HT1080 (cell line): ENCODE measurements around the gene FICD. TPM values are rescaled to one million over a fixed set of nuclear protein-coding genes. Genes with fewer than 3 reads are reported as not detected.
A peak's percentile ranks its signal among the peaks of the same experiment; 100 is the strongest.
"Not testable (repeated sequence)": the region's sequence is repeated elsewhere in the genome, so short reads cannot be mapped to it uniquely, and the experiment has no call there.

Experiments
- DNase-seq: peaks from one replicate; pipeline ENCODE4 v3.0.0-alpha.2; 2015; ENCODE audit warnings: low read depth
- total RNA-seq: library from RNA; depleted of rRNA; stranded (reverse); fragments of >200 nt; shearing (Covaris generic); gene quantifications from 2 replicates; pipeline ENCODE4 v1.2.3, GENCODE V29; 2014

Gene FICD
- total RNA-seq, 1 experiment from 2014 or later, result 5.3 TPM

GRCh38 chr12:108531929-108532848, 17.1 kb downstream of the FICD start:
- DNase-seq, result no peak

GRCh38 chr12:108538146-108538545, 23.1 kb downstream of the FICD start:
- DNase-seq, result no peak

- DNase-seq, result no peak
Observed at GRCh38 chr12:108538616-108539195, 23.6 kb downstream of the FICD start.

GRCh38 chr12:108542320-108542719, 27.2 kb downstream of the FICD start:
- DNase-seq, result no peak

GRCh38 chr12:108543652-108544051, 28.6 kb downstream of the FICD start:
- DNase-seq, result no peak

- no peak for DNase-seq
Observed at GRCh38 chr12:108547686-108548085, 32.6 kb downstream of the FICD start.

- no peak for DNase-seq
Observed at GRCh38 chr12:108548954-108549521, 34.0 kb downstream of the FICD start.

- no peak for DNase-seq
Observed at GRCh38 chr12:108551535-108551934, 36.5 kb downstream of the FICD start.

GRCh38 chr12:108553799-108554198, 38.7 kb downstream of the FICD start:
- DNase-seq, result no peak

- not testable (repeated sequence) for DNase-seq
Observed at GRCh38 chr12:108555383-108555782, 40.3 kb downstream of the FICD start.

- no peak for DNase-seq
Observed at GRCh38 chr12:108559007-108559655, 44.1 kb downstream of the FICD start.

GRCh38 chr12:108559748-108560147, 44.7 kb downstream of the FICD start:
- no peak for DNase-seq

- DNase-seq, result no peak
Observed at GRCh38 chr12:108560321-108560721, 45.2 kb downstream of the FICD start.

- DNase-seq, result peak; percentile 86
Observed at GRCh38 chr12:108560752-108561719, 46.0 kb downstream of the FICD start, which contains the start of gene SART3. Gene SART3, minus strand, starts transcription at chr12:108561173. Its CDS starts 19 bp downstream, at chr12:108561154.

- DNase-seq, result peak; percentile 20
Observed at GRCh38 chr12:108561852-108562347, 46.8 kb downstream of the FICD start.

GRCh38 chr12:108562348-108563135, 47.5 kb downstream of the FICD start, which contains the start of gene ISCU:
Gene ISCU, plus strand, starts transcription at chr12:108562596. Its CDS starts 27 bp downstream, at chr12:108562623.
- peak; percentile 96 for DNase-seq

GRCh38 chr12:108563136-108563803, 48.2 kb downstream of the FICD start:
- peak; percentile 89 for DNase-seq

GRCh38 chr12:108563804-108564151, 48.7 kb downstream of the FICD start:
- DNase-seq, result no peak

GRCh38 chr12:108564724-108565123, 49.6 kb downstream of the FICD start:
- no peak for DNase-seq
